CD14-positive monocyte (primary cell): ENCODE measurements around the gene OR8G1. TPM values are rescaled to one million over a fixed set of nuclear protein-coding genes. Genes with fewer than 3 reads are reported as not detected.
A peak's percentile ranks its signal among the peaks of the same experiment; 100 is the strongest.

Experiments used
- DNase-seq, 3 donors: peaks; one replicate each; pipeline ENCODE4 v3.0.0-alpha.2; 2011 to 2022
- H2AFZ ChIP-seq: 2 replicates; pipeline ENCODE4 v1.6.0; 2012; ENCODE audit warnings: mild to moderate bottlenecking, low read depth, low read length, inconsistent platforms; ENCODE audit not compliant: insufficient read depth, poor library complexity, severe bottlenecking
- H3K27ac ChIP-seq, 2 donors: 1 replicate in 1 of 2; 2 replicates in 1 of 2; pipeline ENCODE4 v1.5.1; 2012 to 2013; ENCODE audit warnings: low read length in 2 of 2, control low read depth in 1 of 2, inconsistent platforms in 1 of 2, low read depth in 1 of 2, mild to moderate bottlenecking in 1 of 2
- H3K27me3 ChIP-seq, 2 donors: one replicate each; pipeline versions ENCODE4 v1.6.0 to v1.6.1; 2011 to 2013; ENCODE audit warnings: low read length in 2 of 2; ENCODE audit not compliant: control insufficient read depth in 2 of 2, insufficient read depth in 2 of 2
- H3K36me3 ChIP-seq, 2 donors: replicated peaks in 1 of 2; 1 replicate in 1 of 2; 2 replicates in 1 of 2; pipeline versions ENCODE4 v1.5.1 to v1.6.1; 2012 to 2013; ENCODE audit warnings: low read length in 2 of 2, control low read depth in 1 of 2, inconsistent platforms in 1 of 2, mild to moderate bottlenecking in 1 of 2; ENCODE audit not compliant: insufficient read depth in 2 of 2, control insufficient read depth in 1 of 2
- H3K4me1 ChIP-seq, 2 donors: 1 replicate in 1 of 2; 2 replicates in 1 of 2; pipeline versions ENCODE4 v1.5.1 to v1.6.1; 2012 to 2013; ENCODE audit warnings: low read length in 2 of 2, control low read depth in 1 of 2, inconsistent platforms in 1 of 2, mild to moderate bottlenecking in 1 of 2, moderate library complexity in 1 of 2; ENCODE audit not compliant: insufficient read depth in 2 of 2, control insufficient read depth in 1 of 2
- H3K4me2 ChIP-seq: replicated peaks from 2 replicates; pipeline ENCODE3; 2012; ENCODE audit warnings: low read length, moderate library complexity, mild to moderate bottlenecking; ENCODE audit not compliant: poor library complexity, severe bottlenecking; ENCODE audit errors: extremely low read depth
- H3K4me3 ChIP-seq, 3 experiments: fragments of 200-600 bp in 1 of 3; sonication (generic) in 1 of 3; replicated peaks in 1 of 3; 1 replicate in 2 of 3; 2 replicates in 1 of 3; pipeline ENCODE4 v1.5.1; 2011 to 2013; ENCODE audit warnings: low read length in 3 of 3, mild to moderate bottlenecking in 3 of 3, control low read depth in 2 of 3, low read depth in 2 of 3, inconsistent platforms in 1 of 3, moderate library complexity in 1 of 3
- H3K79me2 ChIP-seq: 2 replicates; pipeline ENCODE4 v1.6.0; 2012; ENCODE audit warnings: mild to moderate bottlenecking, control low read depth, inconsistent platforms, low read length, moderate library complexity; ENCODE audit not compliant: insufficient read depth
- H3K9ac ChIP-seq: 2 replicates; pipeline ENCODE4 v1.6.0; 2017; ENCODE audit warnings: low read length, mild to moderate bottlenecking; ENCODE audit not compliant: insufficient read depth, poor library complexity, severe bottlenecking
- H3K9me3 ChIP-seq, 2 donors: replicated peaks in 1 of 2; 1 replicate in 1 of 2; 2 replicates in 1 of 2; pipeline versions ENCODE4 v1.5.1 to v1.6.1; 2012 to 2013; ENCODE audit warnings: low read length in 2 of 2, control low read depth in 1 of 2; ENCODE audit not compliant: control insufficient read depth in 1 of 2, insufficient read depth in 1 of 2
- H4K20me1 ChIP-seq: 2 replicates; pipeline ENCODE4 v1.6.0; 2012; ENCODE audit warnings: mild to moderate bottlenecking, low read length, control low read depth, moderate library complexity; ENCODE audit not compliant: insufficient read depth
- H3K27ac Mint-ChIP-seq, 7 donors: one replicate each; pipeline ENCODE4 v1.8.0; 2020; ENCODE audit warnings: mild to moderate bottlenecking in 7 of 7, mixed read lengths in 7 of 7, moderate library complexity in 6 of 7, inconsistent platforms in 2 of 7
- H3K27me3 Mint-ChIP-seq, 3 donors: one replicate each; pipeline ENCODE4 v1.8.0; 2021 to 2022; ENCODE audit warnings: low read depth in 3 of 3, mild to moderate bottlenecking in 3 of 3, mixed read lengths in 3 of 3, moderate library complexity in 3 of 3, inconsistent platforms in 1 of 3
- H3K36me3 Mint-ChIP-seq, 2 donors: one replicate each; pipeline ENCODE4 v1.8.0; 2020; ENCODE audit warnings: mixed read lengths in 2 of 2, inconsistent platforms in 1 of 2, mild to moderate bottlenecking in 1 of 2
- H3K4me1 Mint-ChIP-seq: one replicate; pipeline ENCODE4 v1.8.0; 2020; ENCODE audit warnings: mild to moderate bottlenecking, mixed read lengths
- H3K4me3 Mint-ChIP-seq, 2 donors: one replicate each; pipeline ENCODE4 v1.8.0; 2020; ENCODE audit warnings: mild to moderate bottlenecking in 2 of 2, mixed read lengths in 2 of 2, moderate library complexity in 1 of 2
- H3K9me3 Mint-ChIP-seq, 7 donors: one replicate each; pipeline ENCODE4 v1.8.0; 2020 to 2022; ENCODE audit warnings: mixed read lengths in 7 of 7, mild to moderate bottlenecking in 6 of 7, moderate library complexity in 6 of 7, inconsistent platforms in 2 of 7
- WGBS: methylation state at CpG from one replicate; pipeline ENCODE4 v1.1.5; 2013; ENCODE audit warnings: missing lambda C conversion rate; ENCODE audit not compliant: insufficient coverage; 5-methylcytosine and 5-hydroxymethylcytosine counted together
- intact Hi-C, 2 donors: fragments of 100-400 bp; cut with micrococcal nuclease; formaldehyde crosslinking; loops; one replicate each; pipeline versions ENCODE4 v1.15.0 to v1.15.1; 2023
- polyA plus RNA-seq, 3 donors: library from polyadenylated mRNA; depleted of rRNA in 1 of 3; unstranded in 2 of 3; stranded (reverse) in 1 of 3; fragments of 300-500 nt in 2 of 3; fragments of >200 nt in 1 of 3; fragmentation: Illumina TruSeq in 2 of 3; gene quantifications; 1 replicate in 2 of 3; 2 replicates in 1 of 3; pipeline ENCODE4 v1.2.3, GENCODE V29; 2012 to 2021
- TF ChIP-seq, protein P1 (sequence below): fragments of 200-600 bp; IDR thresholded peaks from one replicate; pipeline ENCODE4 v1.8.0; 2022; ENCODE audit warnings: antibody characterized with exemption, mild to moderate bottlenecking

Gene OR8G1
- polyA plus RNA-seq, 3 donors = not detected

DNA sequence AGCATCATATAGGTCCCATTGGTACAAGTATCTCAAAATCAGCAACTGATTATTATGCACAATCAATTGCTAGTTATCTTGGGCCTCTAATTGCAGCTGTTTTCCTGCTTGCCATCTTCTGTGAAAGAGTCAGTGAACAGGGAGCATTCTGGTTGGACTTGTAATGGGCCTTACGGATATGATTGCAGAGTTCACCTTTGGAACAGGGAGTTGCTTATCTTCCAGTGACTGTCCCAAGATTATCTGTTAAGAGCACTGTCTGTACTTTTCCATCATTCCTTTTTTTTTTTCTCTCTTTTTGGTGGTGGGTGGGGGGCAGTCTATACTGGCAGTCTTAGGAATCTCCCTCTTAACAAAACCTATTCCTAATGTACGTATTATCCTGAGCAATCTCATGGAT, 33.1 kb downstream of the OR8G1 start:
- no peak overlapping the region for H3K9ac ChIP-seq
- TF ChIP-seq, protein P1, sequence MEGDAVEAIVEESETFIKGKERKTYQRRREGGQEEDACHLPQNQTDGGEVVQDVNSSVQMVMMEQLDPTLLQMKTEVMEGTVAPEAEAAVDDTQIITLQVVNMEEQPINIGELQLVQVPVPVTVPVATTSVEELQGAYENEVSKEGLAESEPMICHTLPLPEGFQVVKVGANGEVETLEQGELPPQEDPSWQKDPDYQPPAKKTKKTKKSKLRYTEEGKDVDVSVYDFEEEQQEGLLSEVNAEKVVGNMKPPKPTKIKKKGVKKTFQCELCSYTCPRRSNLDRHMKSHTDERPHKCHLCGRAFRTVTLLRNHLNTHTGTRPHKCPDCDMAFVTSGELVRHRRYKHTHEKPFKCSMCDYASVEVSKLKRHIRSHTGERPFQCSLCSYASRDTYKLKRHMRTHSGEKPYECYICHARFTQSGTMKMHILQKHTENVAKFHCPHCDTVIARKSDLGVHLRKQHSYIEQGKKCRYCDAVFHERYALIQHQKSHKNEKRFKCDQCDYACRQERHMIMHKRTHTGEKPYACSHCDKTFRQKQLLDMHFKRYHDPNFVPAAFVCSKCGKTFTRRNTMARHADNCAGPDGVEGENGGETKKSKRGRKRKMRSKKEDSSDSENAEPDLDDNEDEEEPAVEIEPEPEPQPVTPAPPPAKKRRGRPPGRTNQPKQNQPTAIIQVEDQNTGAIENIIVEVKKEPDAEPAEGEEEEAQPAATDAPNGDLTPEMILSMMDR = no peak
- Mint-ChIP-seq H3K27me3 (peaks cover 0 to 2% (median 1%) of the 10 kb centered on the region in 3 donors), H3K4me3 (no peak overlapping the region), H3K9me3 (no peaks in the 10 kb centered on the region), H3K4me1 (peaks cover 7% of the 10 kb centered on the region), H3K27ac (no peak overlapping the region), H3K36me3 (no peaks in the 10 kb centered on the region)
- H3K36me3 ChIP-seq = no peaks in the 10 kb centered on the region
- intact Hi-C loops = loop anchor here in 1 of 2 donors (10.0 kb wide), 1 partner anchor 199 kb away; no protein-coding TSS in a partner anchor
- H3K4me2 ChIP-seq = no peak overlapping the region
- H3K79me2 ChIP-seq = no peaks in the 10 kb centered on the region
- no peak for DNase-seq
- H3K4me3 ChIP-seq = no peak overlapping the region
- no peaks in the 10 kb centered on the region for H3K27me3 ChIP-seq
- no peaks in the 10 kb centered on the region for H4K20me1 ChIP-seq
- no peak overlapping the region for H3K27ac ChIP-seq
- no peaks in the 10 kb centered on the region for H3K4me1 ChIP-seq
- no peak overlapping the region for H2AFZ ChIP-seq
- no peaks in the 10 kb centered on the region for H3K9me3 ChIP-seq
- no CpG with 5 or more reads among the region's 2 CpGs for WGBS

DNA sequence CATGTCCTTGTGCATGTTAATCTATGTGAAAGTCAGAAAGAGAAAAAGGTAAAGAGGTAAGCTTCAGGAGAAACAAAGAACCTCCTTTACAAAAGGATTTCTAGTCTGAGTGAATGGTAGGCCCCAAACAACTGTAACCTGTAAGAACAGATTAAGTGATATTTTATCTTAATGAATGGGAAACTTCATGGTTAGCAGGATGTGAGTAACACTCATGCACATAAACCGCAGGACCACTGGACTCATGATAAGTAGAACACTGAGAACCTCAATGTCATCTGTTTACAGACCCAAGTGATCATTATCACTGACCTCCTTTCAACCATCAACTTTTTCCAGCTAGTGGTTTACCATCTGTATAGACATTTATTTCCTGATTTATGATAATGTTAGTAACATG, 35.2 kb downstream of the OR8G1 start:
- Histone ChIP-seq H3K4me1 (no peaks in the 10 kb centered on the region), H3K36me3 (no peaks in the 10 kb centered on the region), H3K4me2 (no peak overlapping the region), H3K27me3 (no peaks in the 10 kb centered on the region), H3K9ac (no peak overlapping the region), H2AFZ (no peak overlapping the region), H3K4me3 (no peak overlapping the region), H3K27ac (no peak overlapping the region), H4K20me1 (no peaks in the 10 kb centered on the region), H3K79me2 (no peaks in the 10 kb centered on the region), H3K9me3 (no peaks in the 10 kb centered on the region)
- Mint-ChIP-seq H3K27me3 (peaks cover 0 to 2% (median 1%) of the 10 kb centered on the region in 3 donors), H3K9me3 (no peaks in the 10 kb centered on the region), H3K4me3 (no peak overlapping the region), H3K4me1 (peaks cover 7% of the 10 kb centered on the region), H3K27ac (peak overlapping the region in 1 of 7 donors; percentile 0), H3K36me3 (no peaks in the 10 kb centered on the region)
- intact Hi-C loops = loop anchor here in 1 of 2 donors (10.0 kb wide), 1 partner anchor 201 kb away; no protein-coding TSS in a partner anchor
- TF ChIP-seq, protein P1 = no peak
- WGBS = no CpG with 5 or more reads among the region's 1 CpG
- DNase-seq = no peak
